GM12878 (cell line): ENCODE data around the gene LHFPL5.

Source experiments
- CREB1 ChIP-seq: IDR thresholded peaks from 2 replicates; pipeline ENCODE4 v1.6.1; 2012; ENCODE audit warnings: low read depth, mild to moderate bottlenecking, inconsistent platforms
- EZH2 ChIP-seq: IDR thresholded peaks from 2 replicates; pipeline ENCODE4 v1.6.1; 2012; ENCODE audit warnings: low read depth, mild to moderate bottlenecking, control low read depth, inconsistent platforms, low read length, borderline replicate concordance; ENCODE audit not compliant: control insufficient read depth
- NFYB ChIP-seq: IDR thresholded peaks from 2 replicates; pipeline ENCODE4 v1.6.1; 2011; ENCODE audit warnings: low read depth, mild to moderate bottlenecking, low read length, improper control_type of control experiment, moderate library complexity; ENCODE audit not compliant: insufficient read depth
- REST ChIP-seq: IDR thresholded peaks from 2 replicates; pipeline ENCODE4 v1.6.1; 2012; ENCODE audit warnings: mild to moderate bottlenecking, low read depth, low read length
- SUPT20H ChIP-seq: IDR thresholded peaks from 2 replicates; pipeline ENCODE4 v1.6.1; 2011; ENCODE audit warnings: low read depth, mild to moderate bottlenecking, low read length, moderate library complexity, borderline replicate concordance; ENCODE audit not compliant: control insufficient read depth
- ZBTB4 ChIP-seq: fragments of 450-650 bp; formaldehyde crosslinking; IDR thresholded peaks from 2 replicates; pipeline ENCODE4 v1.4.0; 2022; ENCODE audit warnings: mild to moderate bottlenecking, moderate library complexity
- TF ChIP-seq, protein P1 (sequence below), 3 experiments: IDR thresholded peaks in 2 of 3; conservative IDR thresholded peaks in 1 of 3; 2 replicates each; pipeline ENCODE4 v1.5.1; 2011; ENCODE audit warnings: low read depth in 3 of 3, low read length in 3 of 3, mild to moderate bottlenecking in 3 of 3, control low read depth in 2 of 3, moderate library complexity in 2 of 3, inconsistent platforms in 1 of 3, mixed read lengths in 1 of 3; ENCODE audit not compliant: control insufficient read depth in 2 of 3, insufficient read depth in 1 of 3; ENCODE audit errors: extremely low read depth in 1 of 3

GRCh38 chr6:35786810-35787209 is 18.3 kb upstream of the LHFPL5 start:
- TF ChIP-seq REST: no peak
- no peak for TF ChIP-seq EZH2
- TF ChIP-seq, protein P1, sequence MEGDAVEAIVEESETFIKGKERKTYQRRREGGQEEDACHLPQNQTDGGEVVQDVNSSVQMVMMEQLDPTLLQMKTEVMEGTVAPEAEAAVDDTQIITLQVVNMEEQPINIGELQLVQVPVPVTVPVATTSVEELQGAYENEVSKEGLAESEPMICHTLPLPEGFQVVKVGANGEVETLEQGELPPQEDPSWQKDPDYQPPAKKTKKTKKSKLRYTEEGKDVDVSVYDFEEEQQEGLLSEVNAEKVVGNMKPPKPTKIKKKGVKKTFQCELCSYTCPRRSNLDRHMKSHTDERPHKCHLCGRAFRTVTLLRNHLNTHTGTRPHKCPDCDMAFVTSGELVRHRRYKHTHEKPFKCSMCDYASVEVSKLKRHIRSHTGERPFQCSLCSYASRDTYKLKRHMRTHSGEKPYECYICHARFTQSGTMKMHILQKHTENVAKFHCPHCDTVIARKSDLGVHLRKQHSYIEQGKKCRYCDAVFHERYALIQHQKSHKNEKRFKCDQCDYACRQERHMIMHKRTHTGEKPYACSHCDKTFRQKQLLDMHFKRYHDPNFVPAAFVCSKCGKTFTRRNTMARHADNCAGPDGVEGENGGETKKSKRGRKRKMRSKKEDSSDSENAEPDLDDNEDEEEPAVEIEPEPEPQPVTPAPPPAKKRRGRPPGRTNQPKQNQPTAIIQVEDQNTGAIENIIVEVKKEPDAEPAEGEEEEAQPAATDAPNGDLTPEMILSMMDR (IDR thresholded peaks at IDR 0.05 in 2 of 3, conservative IDR thresholded peaks at IDR 0.05 in 1 of 3; ENCODE audit: control insufficient read depth in 2 of 3, extremely low read depth in 1 of 3, insufficient read depth in 1 of 3, low read depth in 3 of 3, low read length in 3 of 3): no peak
- TF ChIP-seq ZBTB4: no peak
- no peak for TF ChIP-seq CREB1
- TF ChIP-seq SUPT20H: no peak
- TF ChIP-seq NFYB: no peak
